Measurements from ENCODE around the gene LMAN1.

The LMAN1 gene

DNA sequence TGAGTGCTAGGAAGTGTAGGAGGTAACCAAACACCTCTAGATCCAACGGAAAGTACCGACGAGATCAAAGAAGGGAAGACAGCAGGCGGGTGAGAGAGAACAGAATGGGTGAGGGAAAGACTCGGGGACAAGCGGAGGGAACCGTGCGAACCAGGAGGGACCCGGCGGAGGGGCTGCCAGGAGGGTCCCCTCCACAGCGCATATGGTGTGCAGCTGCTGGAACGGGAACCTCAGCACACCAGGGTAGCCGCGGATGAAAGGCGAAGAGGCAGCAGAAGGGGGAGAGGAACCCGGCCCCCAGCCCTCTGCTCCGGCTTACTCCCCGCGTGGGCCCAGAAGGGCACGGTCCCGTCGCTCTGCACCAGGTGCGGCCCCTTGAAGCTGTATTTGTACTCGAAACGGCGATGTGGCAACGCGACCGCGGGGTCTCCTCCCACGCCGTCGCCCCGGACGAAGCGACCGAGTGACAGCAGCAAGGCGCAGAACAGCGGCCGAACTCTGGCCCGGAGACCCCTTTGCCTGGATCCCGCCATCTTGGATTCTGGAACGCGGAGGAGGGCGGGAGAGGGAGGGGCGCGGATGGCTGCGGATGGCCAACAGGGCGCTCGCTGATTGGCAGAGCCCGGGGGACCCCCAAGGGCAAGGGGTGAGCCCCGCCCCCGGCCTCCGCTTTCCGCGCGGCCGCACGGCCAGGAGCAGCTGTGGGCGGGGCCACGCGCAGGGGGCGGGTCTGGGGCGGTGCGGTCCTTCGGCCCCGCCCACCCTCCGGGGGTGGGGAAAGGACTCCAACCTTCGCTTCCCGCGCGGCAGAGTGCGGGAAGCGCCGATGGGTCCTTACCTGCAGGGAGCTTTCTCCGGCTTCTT is at the start of gene LMAN1:
LMAN1 (minus strand) TSS at position 554 of the 864 bp plus-strand sequence; CDS start at position 533, 21 bp downstream.
- peak; percentile 97 for DNase-seq

- DNase-seq, result peak; percentile 77
Measured at GRCh38 chr18:59402432-59403090, 43.5 kb upstream of the LMAN1 start.

- DNase-seq, result no peak
Measured at GRCh38 chr18:59400407-59400806, 41.3 kb upstream of the LMAN1 start.

- DNase-seq, result no peak
Measured at GRCh38 chr18:59395226-59396175, 36.4 kb upstream of the LMAN1 start.

DNA sequence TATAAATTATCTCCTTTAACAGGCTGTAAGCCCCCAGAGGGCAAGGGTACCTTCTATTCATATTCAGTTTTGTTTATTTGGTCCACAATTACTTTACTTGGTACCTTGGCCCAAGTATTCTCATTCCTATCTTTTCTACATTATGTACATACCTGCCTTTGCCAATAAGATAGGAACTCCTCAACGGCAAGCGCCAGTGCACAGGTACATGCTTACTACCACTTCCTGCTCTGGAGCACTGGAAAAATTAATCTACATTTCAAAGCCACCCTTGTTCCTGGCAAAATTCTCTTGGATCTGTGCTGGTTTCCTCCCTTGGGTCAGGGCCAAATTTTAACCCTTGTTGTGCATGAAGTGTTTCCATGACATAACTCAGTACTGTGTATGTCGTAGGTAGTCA is 34.3 kb upstream of the LMAN1 start:
- DNase-seq, result no peak

GRCh38 chr18:59388817-59389216 is 29.8 kb upstream of the LMAN1 start:
- no peak for DNase-seq

GRCh38 chr18:59387687-59388565 is 28.9 kb upstream of the LMAN1 start:
- no peak for DNase-seq

GRCh38 chr18:59386909-59387686 is 28.0 kb upstream of the LMAN1 start:
- DNase-seq, result no peak

GRCh38 chr18:59385191-59385590 is 26.1 kb upstream of the LMAN1 start:
- DNase-seq, result no peak

GRCh38 chr18:59383851-59384250 is 24.8 kb upstream of the LMAN1 start:
- DNase-seq, result no peak

- no peak for DNase-seq
Measured at GRCh38 chr18:59382383-59382782, 23.3 kb upstream of the LMAN1 start.

- DNase-seq, result no peak
Measured at GRCh38 chr18:59381949-59382348, 22.9 kb upstream of the LMAN1 start.

DNA sequence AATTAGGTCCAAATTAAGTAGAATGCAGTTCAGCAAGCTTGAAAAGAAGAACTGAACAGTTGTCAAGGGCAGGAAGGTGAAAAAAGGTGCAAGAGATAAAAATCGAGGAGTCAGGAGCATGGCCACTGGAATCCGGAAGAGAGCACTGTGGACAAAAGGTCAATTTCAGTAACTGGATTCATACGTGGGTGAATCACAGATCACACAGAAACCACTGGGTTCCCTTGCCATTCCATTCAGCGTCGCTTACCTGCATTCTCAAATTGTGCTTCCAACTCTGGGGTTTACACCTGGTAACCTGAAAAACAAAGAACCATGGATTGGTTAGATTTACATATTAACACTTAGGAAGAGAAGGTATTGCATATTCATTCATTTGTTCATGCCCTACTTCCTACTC is 21.6 kb upstream of the LMAN1 start:
- no peak for DNase-seq

GRCh38 chr18:59379772-59380522 is 20.9 kb upstream of the LMAN1 start:
- no peak for DNase-seq

- no peak for DNase-seq
Measured at GRCh38 chr18:59377613-59378337, 18.7 kb upstream of the LMAN1 start.

DNA sequence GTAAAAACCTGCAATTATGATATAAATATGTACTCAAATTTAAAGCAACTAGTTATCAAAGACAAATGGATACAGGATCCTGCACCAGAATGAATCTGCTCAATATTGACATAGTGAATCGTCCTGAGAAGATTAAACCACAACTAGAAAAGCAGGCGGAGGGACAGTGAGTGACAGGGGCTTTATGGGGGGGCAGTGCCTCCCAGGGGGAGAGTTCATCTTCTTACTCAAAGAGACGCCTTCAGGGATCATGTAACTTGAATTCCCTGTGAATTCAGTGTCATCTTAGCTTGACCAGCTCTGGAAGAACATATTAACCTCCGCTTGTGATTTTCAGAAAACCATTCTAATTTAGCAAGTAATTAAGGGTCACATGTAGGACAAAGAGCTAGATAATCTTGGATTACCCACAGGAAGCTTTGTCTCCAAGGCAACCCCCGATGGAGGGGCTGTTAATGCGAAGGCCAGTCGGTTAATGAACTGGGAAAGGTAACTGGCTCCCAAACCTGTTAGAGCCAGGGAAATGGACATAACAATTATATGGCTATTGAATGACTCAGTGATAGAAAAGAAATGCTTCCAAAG is 17.4 kb upstream of the LMAN1 start:
- DNase-seq, result no peak

- no peak for DNase-seq
Measured at GRCh38 chr18:59374128-59374527, 15.1 kb upstream of the LMAN1 start.

GRCh38 chr18:59372975-59373374 is 13.9 kb upstream of the LMAN1 start:
- no peak for DNase-seq

DNA sequence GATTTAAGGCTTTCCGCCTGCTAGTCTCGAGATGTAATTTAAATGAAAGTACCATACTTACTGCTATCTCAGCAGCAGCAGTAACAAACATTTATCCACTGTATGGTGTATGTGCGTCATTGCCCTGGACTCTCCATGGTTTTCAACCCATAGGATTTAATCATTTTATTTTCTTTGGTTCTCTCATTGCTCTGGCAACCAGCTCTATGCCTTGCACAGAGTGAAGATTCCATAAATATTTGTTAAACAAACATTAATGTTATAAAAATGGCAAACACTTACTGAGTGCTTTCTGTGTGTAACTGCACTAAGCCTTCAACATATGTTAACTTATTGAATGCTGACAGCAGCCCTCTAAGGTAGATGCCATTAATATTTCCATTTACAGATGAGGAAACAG is 1.3 kb upstream of the LMAN1 start:
- DNase-seq, result no peak

All from activated CD4-positive, alpha-beta T cell treated with anti-CD3 and anti-CD28 coated beads, Interleukin-2, Interleukin-6, amounts not matched to agents 100 ng/mL and 50 ng/mL, durations not matched to agents 16 hours and 8 hours (primary cell).